Tibial nerve (tissue), 4 donors: ENCODE results near the gene DOCK9.

Experiments used
- CTCF ChIP-seq, 5 experiments: fragments of 200-600 bp in 3 of 5; fragments of 450-650 bp in 2 of 5; sonication (generic) in 3 of 5; IDR thresholded peaks; one replicate each; pipeline ENCODE4 v1.5.1; 2016 to 2019; ENCODE audit warnings: antibody characterized with exemption in 5 of 5, mild to moderate bottlenecking in 3 of 5, moderate library complexity in 2 of 5
- EP300 ChIP-seq, 2 donors: sonication (generic); formaldehyde crosslinking; IDR thresholded peaks; one replicate each; pipeline ENCODE4 v1.6.1; 2017; ENCODE audit warnings: antibody characterized with exemption in 2 of 2, mild to moderate bottlenecking in 1 of 2

GRCh38 chr13:98990701-98991100 lies 12.8 kb upstream of the DOCK9 start:
- no peak for TF ChIP-seq CTCF (IDR thresholded peaks at IDR 0.05)
- no peak for TF ChIP-seq EP300 (IDR thresholded peaks at IDR 0.05)
